NT2/D1 (cell line): ENCODE results near the gene SLIT3.

ENCODE experiments used
- DNase-seq: peaks from one replicate; pipeline ENCODE4 v3.0.0-alpha.2; 2011; ENCODE audit warnings: low read depth, low spot score
- H3K27me3 ChIP-seq: 2 replicates; pipeline ENCODE4 v1.6.0; 2011; ENCODE audit warnings: mild to moderate bottlenecking; ENCODE audit not compliant: insufficient read length, insufficient read depth
- H3K36me3 ChIP-seq: 2 replicates; pipeline ENCODE4 v1.6.1; 2011; ENCODE audit warnings: mild to moderate bottlenecking, low read length, mixed read lengths; ENCODE audit not compliant: insufficient read depth, insufficient read length
- H3K4me1 ChIP-seq: 2 replicates; pipeline ENCODE4 v1.5.1; 2011; ENCODE audit not compliant: insufficient read depth, insufficient read length
- H3K4me3 ChIP-seq: 2 replicates; pipeline ENCODE4 v1.5.1; 2011; ENCODE audit warnings: low read depth; ENCODE audit not compliant: insufficient read length
- H3K9ac ChIP-seq: 2 replicates; pipeline ENCODE4 v1.6.0; 2011; ENCODE audit warnings: low read depth; ENCODE audit not compliant: insufficient read length
- H3K9me3 ChIP-seq: 2 replicates; pipeline ENCODE4 v1.5.1; 2011; ENCODE audit warnings: mild to moderate bottlenecking, low read length; ENCODE audit not compliant: insufficient read depth
- SUZ12 ChIP-seq: IDR thresholded peaks from 2 replicates; pipeline ENCODE4 v1.6.1; 2011; ENCODE audit not compliant: insufficient read length, insufficient read depth; ENCODE audit errors: extremely low read depth
- YY1 ChIP-seq: IDR thresholded peaks from 2 replicates; pipeline ENCODE4 v1.6.1; 2011; ENCODE audit not compliant: insufficient read length, insufficient read depth
- ZNF274 ChIP-seq: IDR thresholded peaks from 2 replicates; pipeline ENCODE4 v1.6.1; 2011; ENCODE audit warnings: mild to moderate bottlenecking, low read depth, low read length

The SLIT3 gene

GRCh38 chr5:169153405-169153804, 147.5 kb downstream of the SLIT3 start:
- Histone ChIP-seq H3K4me1 (no peaks in the 10 kb centered on the region), H3K9me3 (peaks cover 16% of the 10 kb centered on the region), H3K9ac (no peak overlapping the region), H3K4me3 (no peak overlapping the region), H3K27me3 (no peaks in the 10 kb centered on the region), H3K36me3 (no peaks in the 10 kb centered on the region)
- no peak for DNase-seq
- no peak for TF ChIP-seq YY1
- no peak for TF ChIP-seq ZNF274
- TF ChIP-seq SUZ12 = no peak

DNA sequence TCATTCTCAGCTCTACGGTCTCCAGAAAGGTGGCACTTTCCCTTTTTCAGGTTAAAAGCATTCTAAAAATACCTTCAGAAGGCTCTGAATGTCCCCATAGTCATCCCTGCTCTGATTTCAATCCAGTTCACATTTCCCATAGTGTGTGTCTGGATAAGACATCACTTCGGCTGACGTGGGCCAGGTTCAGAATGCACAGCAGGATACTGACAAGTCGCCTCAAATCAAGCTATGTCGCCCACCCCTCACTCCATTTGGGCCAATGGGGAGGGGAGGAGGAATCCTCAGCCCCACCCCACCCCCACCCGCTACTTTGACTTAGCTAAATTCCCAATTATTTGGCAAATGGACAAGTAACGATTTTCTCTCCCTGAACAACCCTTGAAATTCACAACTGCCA, 148.0 kb downstream of the SLIT3 start:
- Histone ChIP-seq H3K27me3 (no peaks in the 10 kb centered on the region), H3K36me3 (no peaks in the 10 kb centered on the region), H3K4me3 (no peak overlapping the region), H3K4me1 (no peaks in the 10 kb centered on the region), H3K9me3 (peaks cover 12% of the 10 kb centered on the region; the same call in 1 of the 2 replicates), H3K9ac (no peak overlapping the region)
- DNase-seq = no peak
- TF ChIP-seq SUZ12 (no peak), YY1 (no peak), ZNF274 (no peak)

GRCh38 chr5:169152453-169152852, 148.5 kb downstream of the SLIT3 start:
- TF ChIP-seq YY1 (no peak), ZNF274 (no peak), SUZ12 (no peak)
- H3K36me3 ChIP-seq = no peaks in the 10 kb centered on the region
- DNase-seq = no peak
- no peak overlapping the region for H3K9ac ChIP-seq
- H3K27me3 ChIP-seq = no peaks in the 10 kb centered on the region
- H3K4me1 ChIP-seq = no peaks in the 10 kb centered on the region
- H3K4me3 ChIP-seq = no peak overlapping the region
- H3K9me3 ChIP-seq = peaks cover 7% of the 10 kb centered on the region; the same call in 1 of the 2 replicates

GRCh38 chr5:169151051-169151805, 149.7 kb downstream of the SLIT3 start:
- DNase-seq = no peak

GRCh38 chr5:169150108-169150507, 150.8 kb downstream of the SLIT3 start:
- H3K9me3 ChIP-seq = no peaks in the 10 kb centered on the region
- H3K36me3 ChIP-seq = no peaks in the 10 kb centered on the region
- TF ChIP-seq YY1 = no peak
- no peak for TF ChIP-seq ZNF274
- TF ChIP-seq SUZ12 = no peak
- H3K27me3 ChIP-seq = no peaks in the 10 kb centered on the region
- H3K4me1 ChIP-seq = no peaks in the 10 kb centered on the region
- no peak for DNase-seq
- no peak overlapping the region for H3K9ac ChIP-seq
- no peak overlapping the region for H3K4me3 ChIP-seq

More at GRCh38 chr5:169151051-169151805, 149.7 kb downstream of the SLIT3 start:
- no peak overlapping the region for H3K9ac ChIP-seq
- H3K27me3 ChIP-seq = no peaks in the 10 kb centered on the region
- H3K9me3 ChIP-seq = no peaks in the 10 kb centered on the region
- no peaks in the 10 kb centered on the region for H3K4me1 ChIP-seq
- no peaks in the 10 kb centered on the region for H3K36me3 ChIP-seq
- TF ChIP-seq YY1 = no peak
- TF ChIP-seq SUZ12 = no peak
- TF ChIP-seq ZNF274 = no peak
- no peak overlapping the region for H3K4me3 ChIP-seq

DNA sequence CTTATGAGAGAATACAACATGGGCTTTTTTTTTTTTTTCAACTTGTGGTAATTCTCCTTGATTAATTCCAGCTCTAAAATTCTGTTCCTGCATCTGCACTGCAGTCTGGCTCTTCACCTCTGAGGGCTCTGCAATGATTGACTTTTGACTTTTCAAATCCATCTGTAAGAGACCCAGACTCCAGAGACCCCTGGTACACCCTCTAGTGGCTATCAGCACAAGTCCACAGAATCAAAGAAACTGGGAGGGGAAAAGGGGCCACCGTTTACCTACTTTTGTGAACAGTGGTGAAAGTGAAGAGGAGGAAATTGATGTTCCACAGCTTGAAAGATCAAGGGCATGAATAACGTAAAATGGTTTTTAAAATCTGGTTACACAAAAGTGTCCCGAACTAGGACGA, 151.6 kb downstream of the SLIT3 start:
- H3K4me1 ChIP-seq = no peaks in the 10 kb centered on the region
- no peaks in the 10 kb centered on the region for H3K27me3 ChIP-seq
- H3K9me3 ChIP-seq = no peaks in the 10 kb centered on the region
- H3K4me3 ChIP-seq = no peak overlapping the region
- no peaks in the 10 kb centered on the region for H3K36me3 ChIP-seq
- no peak overlapping the region for H3K9ac ChIP-seq
- TF ChIP-seq ZNF274 = no peak
- TF ChIP-seq SUZ12 = no peak
- no peak for TF ChIP-seq YY1
- DNase-seq = no peak

DNA sequence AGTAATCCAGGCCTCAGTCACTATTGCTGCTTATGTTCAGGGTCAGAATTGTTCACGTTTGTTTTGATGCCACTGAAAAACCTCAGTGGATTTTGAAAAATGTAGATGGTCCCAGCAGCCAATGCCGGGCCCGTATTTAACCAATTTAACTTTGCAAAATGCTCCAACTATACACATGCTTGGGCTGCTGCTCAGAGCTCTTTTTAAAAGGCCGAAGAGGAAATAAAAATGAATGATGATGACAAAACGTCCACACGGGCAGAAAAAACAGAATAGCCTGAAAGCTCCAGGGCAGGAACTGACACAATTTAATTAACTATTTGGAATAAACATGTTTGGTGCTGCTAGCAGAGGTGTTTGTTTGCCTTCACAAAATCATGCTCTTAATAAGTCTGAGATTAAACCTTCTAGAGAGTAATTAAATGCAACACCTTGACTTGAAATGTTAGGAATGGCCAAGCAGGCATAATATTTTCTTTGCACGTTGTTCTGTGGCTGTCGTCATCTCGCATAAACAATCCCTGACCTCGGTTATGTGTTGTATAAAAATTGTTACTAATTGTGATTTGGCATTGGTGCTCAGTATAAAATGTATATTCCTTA, 152.7 kb downstream of the SLIT3 start:
- DNase-seq = no peak
- no peaks in the 10 kb centered on the region for H3K4me1 ChIP-seq
- no peak for TF ChIP-seq ZNF274
- H3K9ac ChIP-seq = no peak overlapping the region
- no peak overlapping the region for H3K4me3 ChIP-seq
- no peaks in the 10 kb centered on the region for H3K36me3 ChIP-seq
- no peaks in the 10 kb centered on the region for H3K9me3 ChIP-seq
- no peaks in the 10 kb centered on the region for H3K27me3 ChIP-seq

DNA sequence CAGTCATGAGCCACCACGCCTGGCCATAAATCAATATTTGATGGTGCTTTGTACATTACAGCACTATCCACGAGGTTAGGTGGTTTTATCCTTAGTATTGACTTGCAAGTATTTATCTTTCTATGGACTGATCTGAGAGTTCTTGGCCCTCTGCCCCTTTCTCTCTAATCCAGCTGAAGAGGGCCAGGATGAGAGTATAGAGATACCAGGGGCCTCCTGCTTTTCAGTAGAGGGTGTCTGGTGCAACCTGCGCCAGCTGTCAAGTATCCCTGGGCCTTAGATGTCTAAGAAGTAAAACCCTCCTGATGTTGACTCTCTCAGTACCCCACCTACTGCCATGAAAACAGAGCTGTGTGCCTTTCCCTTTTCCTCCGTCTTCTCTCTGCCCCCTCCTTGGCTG, 153.4 kb downstream of the SLIT3 start:
- TF ChIP-seq ZNF274 = no peak
- TF ChIP-seq SUZ12 = no peak
- no peak for TF ChIP-seq YY1
- Histone ChIP-seq H3K9ac (no peak overlapping the region), H3K27me3 (no peaks in the 10 kb centered on the region), H3K4me1 (no peaks in the 10 kb centered on the region), H3K4me3 (no peak overlapping the region), H3K9me3 (no peaks in the 10 kb centered on the region), H3K36me3 (no peaks in the 10 kb centered on the region)
- no peak for DNase-seq
